GM12891 (cell line): ENCODE results near the gene MLXIPL.
"Not testable (repeated sequence)": the region's sequence is repeated elsewhere in the genome, so short reads cannot be mapped to it uniquely, and the experiment has no call there.

Experiments used
- POLR2AphosphoS5 ChIP-seq: IDR thresholded peaks from 2 replicates; pipeline ENCODE4 v1.6.1; 2011; ENCODE audit warnings: low read depth, low read length, control low read depth
- SPI1 ChIP-seq: IDR thresholded peaks from 2 replicates; pipeline ENCODE4 v1.6.1; 2011; ENCODE audit warnings: low read depth, low read length, control low read depth

DNA sequence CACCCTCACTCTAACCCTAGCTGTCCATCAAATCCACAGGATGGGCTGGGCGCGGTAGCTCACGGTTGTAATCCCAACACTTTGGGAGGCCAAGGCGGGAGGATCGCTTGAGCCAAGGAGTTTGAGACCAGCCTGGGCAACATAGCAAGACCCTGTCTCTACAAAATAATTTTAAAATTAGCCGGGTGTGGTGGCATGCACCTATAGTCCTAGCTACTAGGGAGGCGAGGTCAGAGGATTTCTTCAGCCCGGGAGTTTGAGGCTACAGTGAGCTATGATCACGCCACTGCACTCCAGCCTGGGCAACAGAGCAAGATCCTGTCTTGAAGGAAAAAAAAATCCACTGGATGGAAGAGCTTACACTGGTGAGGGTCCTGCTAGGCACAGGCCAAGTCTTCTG lies 6.8 kb downstream of the MLXIPL start:
- not testable (repeated sequence) for TF ChIP-seq SPI1, POLR2AphosphoS5
